NB4 (cell line): ENCODE data around the gene POU6F2.
"Not testable (repeated sequence)": the region's sequence is repeated elsewhere in the genome, so short reads cannot be mapped to it uniquely, and the experiment has no call there.

Source experiments
- DNase-seq: peaks from one replicate; pipeline ENCODE4 v3.0.0; 2010; ENCODE audit warnings: low read depth
- H3K4me3 ChIP-seq: one replicate; pipeline ENCODE4 v1.5.1; 2011; ENCODE audit warnings: mild to moderate bottlenecking, low read depth, low read length, moderate library complexity
- CTCF ChIP-seq: IDR thresholded peaks from one replicate; pipeline ENCODE4 v1.5.1; 2012; ENCODE audit warnings: low read depth, low read length
- MAX ChIP-seq: IDR thresholded peaks from 2 replicates; pipeline ENCODE4 v1.6.1; 2011; ENCODE audit warnings: low read depth, low read length
- MYC ChIP-seq: IDR thresholded peaks from 2 replicates; pipeline ENCODE4 v1.6.1; 2011; ENCODE audit warnings: low read depth, low read length
- POLR2A ChIP-seq: IDR thresholded peaks from 2 replicates; pipeline ENCODE4 v1.6.1; 2011; ENCODE audit warnings: mild to moderate bottlenecking; ENCODE audit not compliant: insufficient read length; ENCODE audit errors: extremely low read depth

Gene POU6F2

GRCh38 chr7:38934536-38934935 is 43.2 kb upstream of the POU6F2 start:
- TF ChIP-seq MAX (no peak), CTCF (no peak), POLR2A (no peak), MYC (no peak)
- H3K4me3 ChIP-seq, result no peak overlapping the region
- DNase-seq, result peak; percentile 33

GRCh38 chr7:38936641-38937040 is 41.1 kb upstream of the POU6F2 start:
- no peak for DNase-seq
- no peak overlapping the region for H3K4me3 ChIP-seq
- no peak for TF ChIP-seq CTCF

GRCh38 chr7:38938001-38938485 is 39.7 kb upstream of the POU6F2 start:
- no peak for DNase-seq
- no peak for TF ChIP-seq CTCF
- TF ChIP-seq MYC, result no peak
- TF ChIP-seq POLR2A, result no peak
- no peak overlapping the region for H3K4me3 ChIP-seq

- DNase-seq, result no peak
- H3K4me3 ChIP-seq, result no peak overlapping the region
- TF ChIP-seq MAX, result no peak
- no peak for TF ChIP-seq MYC
- TF ChIP-seq CTCF, result no peak
- no peak for TF ChIP-seq POLR2A
Measured at GRCh38 chr7:38938589-38938988, 39.1 kb upstream of the POU6F2 start.

GRCh38 chr7:38940774-38941173 is 36.9 kb upstream of the POU6F2 start:
- no peak for DNase-seq
- TF ChIP-seq MAX (no peak), MYC (no peak), POLR2A (no peak), CTCF (no peak)
- H3K4me3 ChIP-seq, result no peak overlapping the region

GRCh38 chr7:38942431-38943051 is 35.2 kb upstream of the POU6F2 start:
- TF ChIP-seq POLR2A (no peak), MYC (no peak), CTCF (no peak), MAX (no peak)
- DNase-seq, result no peak
- no peak overlapping the region for H3K4me3 ChIP-seq

- not testable (repeated sequence) for DNase-seq
Measured at GRCh38 chr7:38947541-38947940, 30.2 kb upstream of the POU6F2 start.

More at GRCh38 chr7:38947541-38947940, 30.2 kb upstream of the POU6F2 start:
- H3K4me3 ChIP-seq, result not testable (repeated sequence)
